K562 (cell line): ENCODE results near the gene ITM2B. TPM values are rescaled to one million over a fixed set of nuclear protein-coding genes. Genes with fewer than 3 reads are reported as not detected.

Experiments used
- ATAC-seq: fragments of 200-7000 bp; cut with Tn5 transposase; 3 replicates; pipeline ENCODE4 v1.9.1; 2020; ENCODE audit warnings: moderate library complexity
- BruUV-seq: library from RNA; stranded (reverse); fragments of 400-500 nt; replicated peaks from 2 replicates; lab custom pipeline; 2021; lab: Mats Ljungman, UMichigan
- CTCF ChIA-PET: fragments of 300-600 bp; formaldehyde crosslinking; extraction: SDS; loops from one replicate; lab custom pipeline; 2021; ENCODE audit warnings: low intra/inter-chr PET ratio; lab: Yijun Ruan, JAX
- POLR2A ChIA-PET: fragments of 300-600, 350-650 bp; sonication (Branson Sonifier 250); formaldehyde crosslinking; extraction: SDS; loops from one replicate; lab custom pipeline; 2021; ENCODE audit warnings: antibody characterized with exemption, inconsistent platforms; lab: Yijun Ruan, JAX
- DNase-seq, 4 experiments: peaks; one replicate each; pipeline versions ENCODE4 v3.0.0 to v3.0.0-alpha.2; 2011 to 2018; ENCODE audit warnings: low spot score in 3 of 4, mixed read lengths in 3 of 4; ENCODE audit errors: extremely low read depth in 1 of 4
- FAIRE-seq: peaks from 2 replicates; lab custom pipeline; 2011; peaks lifted over from hg19 to GRCh38; lab: Jason Lieb, UNC
- H2AFZ ChIP-seq: 2 replicates; pipeline ENCODE4 v1.6.0; 2011; ENCODE audit warnings: low read depth, low read length, control low read depth, inconsistent platforms
- H3K27ac ChIP-seq: fragments of 200-600 bp; 3 replicates; pipeline ENCODE4 v1.8.0; 2011; ENCODE audit warnings: low read depth, mild to moderate bottlenecking, control low read depth, inconsistent platforms, low read length, moderate library complexity, mixed read lengths; ENCODE audit errors: extremely low read depth
- H3K27me3 ChIP-seq, 2 experiments: fragments of 300-600 bp in 1 of 2; 2 replicates in 1 of 2; 3 replicates in 1 of 2; pipeline versions ENCODE4 v1.6.0 to v1.8.0; 2011; ENCODE audit warnings: inconsistent platforms in 2 of 2, low read length in 2 of 2, mild to moderate bottlenecking in 1 of 2, mixed read lengths in 1 of 2, moderate library complexity in 1 of 2; ENCODE audit not compliant: control insufficient read depth in 2 of 2, insufficient read depth in 2 of 2
- H3K36me3 ChIP-seq: fragments of 300-600 bp; 3 replicates; pipeline ENCODE4 v1.8.0; 2011; ENCODE audit warnings: mild to moderate bottlenecking, low read length, inconsistent platforms; ENCODE audit not compliant: control insufficient read depth, insufficient read depth
- H3K4me1 ChIP-seq, 2 experiments: fragments of 200-600 bp in 1 of 2; replicated peaks in 1 of 2; 2 replicates in 1 of 2; 3 replicates in 1 of 2; pipeline versions ENCODE4 v1.5.1 to v1.8.0; 2011; ENCODE audit warnings: inconsistent platforms in 2 of 2, low read length in 2 of 2, mild to moderate bottlenecking in 1 of 2, mixed read lengths in 1 of 2, moderate library complexity in 1 of 2; ENCODE audit not compliant: control insufficient read depth in 2 of 2, insufficient read depth in 2 of 2
- H3K4me2 ChIP-seq: 2 replicates; pipeline ENCODE4 v1.6.1; 2011; ENCODE audit warnings: low read length, control low read depth, inconsistent platforms, mixed read lengths; ENCODE audit not compliant: insufficient read depth
- H3K4me3 ChIP-seq: fragments of 200-600 bp; sonication (generic), shearing (Covaris generic); 2 replicates; pipeline ENCODE4 v1.5.1; 2016; ENCODE audit warnings: control low read depth, inconsistent platforms
- H3K79me2 ChIP-seq: fragments of 200-600 bp; 3 replicates; pipeline ENCODE4 v1.8.0; 2011; ENCODE audit warnings: low read length, inconsistent platforms; ENCODE audit not compliant: control insufficient read depth, insufficient read depth
- H3K9ac ChIP-seq, 2 experiments: 2 replicates each; pipeline versions ENCODE4 v1.6.0 to v1.6.1; 2011; ENCODE audit warnings: low read depth in 2 of 2, low read length in 2 of 2, control low read depth in 1 of 2, inconsistent platforms in 1 of 2, mild to moderate bottlenecking in 1 of 2, mixed read lengths in 1 of 2; ENCODE audit not compliant: insufficient read depth in 1 of 2
- H3K9me1 ChIP-seq: one replicate; pipeline ENCODE4 v1.6.0; 2011; ENCODE audit warnings: inconsistent platforms, mild to moderate bottlenecking, low read length, moderate library complexity; ENCODE audit not compliant: control insufficient read depth, insufficient read depth
- H3K9me3 ChIP-seq: replicated peaks from 2 replicates; pipeline ENCODE4 v1.5.1; 2011; ENCODE audit warnings: low read depth, low read length, inconsistent platforms; ENCODE audit not compliant: control insufficient read depth, insufficient read depth
- H4K20me1 ChIP-seq: replicated peaks from 2 replicates; pipeline ENCODE4 v1.6.1; 2011; ENCODE audit warnings: low read length, inconsistent platforms, mixed read lengths; ENCODE audit not compliant: control insufficient read depth, insufficient read depth
- ATF3 ChIP-seq, 2 experiments: fragments of 450-650 bp in 1 of 2; sonication (generic) in 1 of 2; formaldehyde crosslinking in 1 of 2; IDR thresholded peaks in 1 of 2; conservative IDR thresholded peaks in 1 of 2; 2 replicates each; pipeline versions ENCODE4 v1.6.1 to v1.8.1; 2016 to 2023; ENCODE audit warnings: mild to moderate bottlenecking in 2 of 2, moderate library complexity in 2 of 2, inconsistent platforms in 1 of 2, missing genetic modification reagents in 1 of 2
- CEBPB ChIP-seq: fragments of 450-650 bp; IDR thresholded peaks from 2 replicates; pipeline ENCODE4 v1.6.1; 2016; ENCODE audit warnings: missing genetic modification characterization, missing compliant biosample characterization
- EP400 ChIP-seq: fragments of 450-650 bp; IDR thresholded peaks from 2 replicates; pipeline ENCODE4 v1.6.1; 2017; ENCODE audit warnings: antibody characterized with exemption, mild to moderate bottlenecking, moderate library complexity
- MCM3 ChIP-seq: fragments of 450-650 bp; IDR thresholded peaks from 2 replicates; pipeline ENCODE4 v1.6.1; 2016
- NR0B1 ChIP-seq: fragments of 450-650 bp; IDR thresholded peaks from one replicate; pipeline ENCODE4 v1.6.1; 2018; ENCODE audit warnings: mild to moderate bottlenecking, moderate library complexity; ENCODE audit not compliant: partially characterized antibody
- ZFP30 ChIP-seq: fragments of 250-450 bp; sonication (Bioruptor Pico); IDR thresholded peaks from 2 replicates; pipeline ENCODE4 v1.8.0; 2022; ENCODE audit warnings: moderate library complexity, mild to moderate bottlenecking, inconsistent platforms, borderline replicate concordance
- WGBS: fragments of 100-300 bp; shearing (Covaris generic); methylation state at CpG from one replicate; pipeline ENCODE4 v1.1.6; 2016; ENCODE audit warnings: low coverage, mixed read lengths; ENCODE audit not compliant: insufficient coverage; ENCODE audit errors: missing lambda C conversion rate; 5-methylcytosine and 5-hydroxymethylcytosine counted together
- in situ Hi-C: fragments of 300-500 bp; cut with MboI; formaldehyde crosslinking; loops from 4 replicates; pipeline ENCODE4 v1.15.0; 2018; ENCODE audit warnings: inconsistent platforms, mixed read lengths
- intact Hi-C: fragments of 100-400 bp; cut with micrococcal nuclease; formaldehyde crosslinking; loops from 2 replicates; pipeline ENCODE4 v1.14.2; 2022
- polyA plus RNA-seq, 8 experiments: library from polyadenylated mRNA; depleted of rRNA in 4 of 8; stranded (reverse) in 5 of 8; unstranded in 3 of 8; fragments of >200 nt; fragmentation: Nextera tagmentation in 2 of 8; fragmentation: Illumina TruSeq in 1 of 8; extraction: Ambion mirVana in 2 of 8; extraction: Trizol in 1 of 8; gene quantifications; 2 replicates each; pipeline versions ENCODE4 v1.2.1 to v1.2.3, GENCODE V29; 2011 to 2014; ENCODE audit warnings: inconsistent platforms in 1 of 8, missing spikeins in 1 of 8
- total RNA-seq, 7 experiments: library from RNA; depleted of rRNA in 6 of 7; stranded (reverse); fragments of >200 nt in 6 of 7; fragmentation: Illumina TruSeq in 2 of 7; extraction: Trizol in 2 of 7; gene quantifications; 2 replicates each; pipeline versions ENCODE4 v1.2.1 to v1.2.3, GENCODE V29; 2011 to 2021; ENCODE audit warnings: low replicate concordance in 1 of 7
- TF ChIP-seq, protein P1 (sequence below): sonication (generic); formaldehyde crosslinking; IDR thresholded peaks from 2 replicates; pipeline ENCODE4 v1.4.0; 2020; ENCODE audit warnings: mild to moderate bottlenecking, missing genetic modification reagents

ITM2B gene
- total and polyA plus RNA-seq, 9 of the 15 experiments (the other 6 are each of a cell fraction or from before 2014, with no cell fraction given), result 22.0 to 83.8 (median 45.0) TPM

DNA sequence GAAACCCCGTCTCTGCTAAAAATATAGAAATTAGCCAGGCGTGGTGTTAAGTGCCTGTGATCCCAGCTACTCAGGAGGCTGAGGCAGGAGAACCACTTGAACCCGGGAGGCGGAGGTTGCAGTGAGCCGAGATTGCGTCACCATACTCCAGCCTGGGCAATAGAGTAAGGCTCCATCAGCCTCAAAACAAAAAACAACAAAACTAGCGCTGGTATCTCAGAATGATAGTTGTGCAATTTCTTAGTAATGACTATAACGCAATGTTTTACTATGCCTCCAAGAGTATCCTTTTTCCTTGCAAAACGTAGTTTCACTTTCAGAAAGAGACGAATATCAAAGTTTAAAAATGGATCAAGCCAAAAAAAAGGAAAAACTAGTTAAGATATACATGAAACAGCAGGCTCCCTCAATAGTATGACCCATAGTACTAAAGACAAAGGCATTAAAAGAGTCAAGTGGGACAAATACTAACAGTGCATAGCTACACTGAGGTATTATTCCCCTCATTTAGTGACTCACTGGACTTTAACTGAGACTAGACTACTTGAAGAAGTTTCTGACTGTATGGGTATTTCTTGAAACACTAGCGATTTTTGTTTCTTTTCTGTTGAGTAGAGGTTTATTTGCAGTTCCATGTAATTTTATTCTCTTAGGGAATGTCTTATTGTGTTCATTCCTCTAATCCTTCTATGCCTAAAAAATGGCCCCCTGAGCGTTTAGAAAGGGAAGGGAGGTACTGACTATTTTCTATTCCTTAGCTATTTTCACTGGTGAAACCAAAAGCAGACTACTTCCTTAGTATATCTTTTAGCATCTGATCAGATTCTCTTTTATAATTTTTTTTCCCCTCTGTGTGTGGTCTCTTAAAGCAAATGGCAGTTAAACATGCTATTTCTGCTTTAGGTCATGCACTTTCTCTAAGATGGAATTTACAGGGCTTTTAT lies 10.4 kb upstream of the ITM2B start:
- Histone ChIP-seq H3K9me3 (no peaks in the 10 kb centered on the region), H3K4me1 (peaks cover 0 to under 1% of the 10 kb centered on the region in 2 experiments; a peak in 2 of 5 replicates), H3K4me3 (no peak overlapping the region), H3K27ac (no peak overlapping the region), H3K4me2 (peak overlapping the region; percentile 34; the same call in 1 of the 2 replicates), H3K36me3 (no peaks in the 10 kb centered on the region), H3K27me3 (no peaks in the 10 kb centered on the region), H3K79me2 (no peaks in the 10 kb centered on the region), H4K20me1 (no peaks in the 10 kb centered on the region), H3K9ac (no peak overlapping the region), H2AFZ (peak overlapping the region; percentile 56), H3K9me1 (no peaks in the 10 kb centered on the region)
- FAIRE-seq (no peak), DNase-seq (no peak), ATAC-seq (no peak)
- no TSS peak for BruUV-seq
- ChIA-PET POLR2A (interaction anchor here (0.6 kb wide), 1 partner anchor 52 kb away, joined by 3 read pairs; no protein-coding TSS in a partner anchor), CTCF (no interaction called here)
- WGBS, result 51% methylated on average over 12 of the region's 12 CpGs
- intact Hi-C loops, result no loop called here
- in situ Hi-C loops, result no loop called here
- TF ChIP-seq ATF3 (IDR thresholded peaks at IDR 0.05) (peak; percentile 33), ATF3 (CRISPR knock-in tag; conservative IDR thresholded peaks at IDR 0.05) (no peak), CEBPB (tag) (peak; percentile 90), ZFP30 (CRISPR knock-in tag) (no peak), MCM3 (no peak), NR0B1 (no peak), EP400 (no peak)
- TF ChIP-seq, protein P1, sequence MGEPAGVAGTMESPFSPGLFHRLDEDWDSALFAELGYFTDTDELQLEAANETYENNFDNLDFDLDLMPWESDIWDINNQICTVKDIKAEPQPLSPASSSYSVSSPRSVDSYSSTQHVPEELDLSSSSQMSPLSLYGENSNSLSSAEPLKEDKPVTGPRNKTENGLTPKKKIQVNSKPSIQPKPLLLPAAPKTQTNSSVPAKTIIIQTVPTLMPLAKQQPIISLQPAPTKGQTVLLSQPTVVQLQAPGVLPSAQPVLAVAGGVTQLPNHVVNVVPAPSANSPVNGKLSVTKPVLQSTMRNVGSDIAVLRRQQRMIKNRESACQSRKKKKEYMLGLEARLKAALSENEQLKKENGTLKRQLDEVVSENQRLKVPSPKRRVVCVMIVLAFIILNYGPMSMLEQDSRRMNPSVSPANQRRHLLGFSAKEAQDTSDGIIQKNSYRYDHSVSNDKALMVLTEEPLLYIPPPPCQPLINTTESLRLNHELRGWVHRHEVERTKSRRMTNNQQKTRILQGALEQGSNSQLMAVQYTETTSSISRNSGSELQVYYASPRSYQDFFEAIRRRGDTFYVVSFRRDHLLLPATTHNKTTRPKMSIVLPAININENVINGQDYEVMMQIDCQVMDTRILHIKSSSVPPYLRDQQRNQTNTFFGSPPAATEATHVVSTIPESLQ (CRISPR knock-in tag), result no peak
